Measurements from ENCODE around the gene PKDREJ.
"Not testable (repeated sequence)": the region's sequence is repeated elsewhere in the genome, so short reads cannot be mapped to it uniquely, and the experiment has no call there.

Gene PKDREJ, protein sequence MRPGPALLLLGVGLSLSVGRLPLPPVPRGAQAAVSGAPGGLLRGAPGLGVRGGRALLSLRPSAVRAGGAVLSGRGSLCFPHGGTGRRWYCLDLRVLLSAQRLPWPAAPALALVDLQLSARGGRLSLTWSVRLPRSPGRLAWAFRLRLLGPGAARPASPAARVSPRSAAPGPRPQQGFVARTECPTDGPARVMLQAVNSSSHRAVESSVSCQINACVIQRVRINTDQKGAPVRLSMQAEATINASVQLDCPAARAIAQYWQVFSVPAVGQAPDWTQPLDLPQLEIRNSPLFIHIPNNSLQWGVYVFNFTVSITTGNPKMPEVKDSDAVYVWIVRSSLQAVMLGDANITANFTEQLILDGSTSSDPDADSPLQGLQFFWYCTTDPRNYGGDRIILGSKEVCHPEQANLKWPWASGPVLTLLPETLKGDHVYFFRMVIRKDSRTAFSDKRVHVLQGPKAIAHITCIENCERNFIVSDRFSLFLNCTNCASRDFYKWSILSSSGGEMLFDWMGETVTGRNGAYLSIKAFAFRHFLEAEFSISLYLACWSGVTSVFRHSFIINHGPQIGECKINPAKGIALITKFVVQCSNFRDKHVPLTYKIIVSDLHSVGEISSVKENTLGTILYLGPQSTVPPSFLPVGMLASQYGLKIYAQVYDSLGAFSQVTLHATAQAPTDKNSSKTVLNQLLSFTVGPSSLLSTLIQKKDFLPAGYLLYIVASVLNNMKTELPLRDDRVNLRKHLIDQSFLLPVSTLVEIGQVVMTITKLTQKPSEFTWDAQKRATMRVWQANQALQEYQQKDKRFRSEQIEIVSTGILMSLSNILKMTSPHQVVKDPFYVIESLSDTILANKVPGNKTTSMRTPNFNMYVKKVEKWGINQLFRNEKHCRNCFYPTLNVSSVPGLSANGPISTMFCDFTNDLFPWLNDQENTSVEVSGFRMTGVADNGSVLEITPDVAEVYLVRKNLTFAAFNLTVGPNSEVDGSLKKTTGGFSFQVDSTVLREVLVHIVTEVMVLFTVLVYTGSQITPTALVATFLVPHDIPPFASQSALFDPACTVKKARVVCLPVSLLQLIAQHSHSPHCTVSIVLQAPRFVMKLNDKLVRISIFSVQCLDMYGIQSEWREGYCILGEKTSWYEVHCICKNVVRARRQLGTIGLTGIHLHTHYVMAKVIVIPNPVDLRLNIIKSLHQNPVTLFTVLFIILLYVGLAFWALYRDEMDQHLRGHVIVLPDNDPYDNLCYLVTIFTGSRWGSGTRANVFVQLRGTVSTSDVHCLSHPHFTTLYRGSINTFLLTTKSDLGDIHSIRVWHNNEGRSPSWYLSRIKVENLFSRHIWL (N-terminal part only)

DNA sequence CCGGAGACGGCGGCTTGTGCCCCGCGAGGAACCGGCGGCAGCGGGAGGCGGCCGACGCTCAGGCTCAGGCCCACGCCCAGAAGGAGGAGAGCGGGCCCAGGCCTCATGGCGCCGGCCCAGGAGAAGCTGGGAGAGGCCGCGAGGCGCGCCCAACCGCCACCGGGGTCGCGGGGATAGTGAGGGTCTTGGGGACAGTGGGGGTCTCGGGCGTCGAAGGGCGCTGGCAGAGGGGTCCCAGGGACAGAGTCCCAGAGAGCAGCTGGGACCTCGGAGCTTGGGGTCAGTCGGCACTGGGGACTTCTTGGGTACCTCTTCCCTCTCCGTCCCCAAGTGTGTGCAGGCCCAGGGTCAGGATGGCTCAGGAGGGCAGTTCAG is at the start of gene PKDREJ:
TSS of gene PKDREJ (minus strand) at position 128 of the 375 bp plus-strand sequence. CDS start at position 107, 21 bp downstream.
- no peak for DNase-seq (ENCODE audit: low spot score)

DNA sequence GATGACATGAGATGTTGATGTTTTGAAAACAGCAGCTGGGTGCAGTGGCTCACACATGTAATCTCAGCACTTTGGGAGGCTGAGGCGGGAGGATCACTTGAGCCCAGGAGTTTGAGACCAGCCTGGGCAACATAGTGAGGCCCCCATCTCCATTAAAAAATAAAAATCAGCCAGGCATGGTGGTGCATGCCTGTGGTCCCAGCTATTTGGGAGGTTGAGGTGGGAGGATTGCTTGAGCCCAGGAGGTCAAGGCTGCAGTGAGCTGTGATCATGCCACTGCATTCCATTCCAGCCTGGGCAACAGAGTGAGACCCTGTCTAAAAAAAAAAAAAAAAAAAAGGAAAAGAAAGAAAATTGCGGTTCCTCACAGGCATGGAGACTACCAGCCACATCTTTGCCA is 49.7 kb upstream of the PKDREJ start:
- not testable (repeated sequence) for DNase-seq (ENCODE audit: low spot score)

DNA sequence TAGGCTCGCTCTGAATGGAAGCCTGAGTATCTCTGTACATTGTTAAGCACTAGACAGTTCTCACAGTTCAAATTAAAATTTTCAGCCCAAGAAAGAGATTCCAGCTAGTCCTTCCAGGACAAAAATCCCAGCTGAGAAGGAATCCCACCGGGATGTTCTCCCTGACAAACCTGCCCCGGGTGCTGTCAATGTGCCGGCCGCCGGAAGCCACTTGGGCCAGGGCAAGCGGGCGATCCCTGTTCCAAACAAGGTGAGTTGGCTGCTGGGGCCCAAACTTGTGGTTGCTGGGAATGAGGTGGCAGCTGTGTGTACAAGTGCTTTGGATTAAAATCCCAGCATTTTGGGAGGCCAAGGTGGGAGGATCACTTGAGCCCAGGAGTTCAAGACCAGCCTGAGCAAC is 48.9 kb upstream of the PKDREJ start:
- DNase-seq (ENCODE audit: low spot score), result no peak

GRCh38 chr22:46309526-46310085 is 46.5 kb upstream of the PKDREJ start:
- DNase-seq (ENCODE audit: low spot score), result no peak

GRCh38 chr22:46308283-46308988 is 45.3 kb upstream of the PKDREJ start:
- DNase-seq (ENCODE audit: low spot score), result no peak

DNA sequence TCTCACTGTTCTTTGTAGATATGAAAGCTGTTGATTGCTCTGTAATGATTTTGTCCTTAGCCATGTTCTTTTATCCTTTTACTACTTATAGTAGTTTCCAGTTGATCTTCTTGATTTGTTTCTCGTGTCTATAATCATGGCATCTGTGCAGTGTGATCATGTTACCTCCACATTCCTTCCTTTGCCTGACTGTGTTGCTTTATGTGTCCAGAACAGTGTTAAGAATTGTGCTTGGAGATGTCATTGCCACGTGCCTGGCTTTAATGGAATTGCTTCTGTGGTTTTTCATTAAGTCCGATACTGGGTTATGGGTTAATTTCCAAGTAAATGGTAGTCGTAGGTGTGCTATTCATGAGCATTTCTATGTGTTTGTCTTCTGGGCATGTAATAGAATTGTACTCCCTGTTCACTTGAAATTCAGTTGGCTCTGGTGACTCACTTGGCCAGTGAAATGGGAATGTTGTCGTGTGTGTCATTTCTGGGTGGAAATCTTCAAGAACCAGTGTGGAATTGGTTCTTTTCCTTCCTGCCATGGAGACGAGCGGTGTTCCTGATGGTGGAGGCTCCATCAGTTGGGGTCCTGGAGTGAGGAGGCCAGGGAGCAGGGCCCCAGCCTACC is 40.3 kb upstream of the PKDREJ start:
- no peak for DNase-seq (ENCODE audit: low spot score)

DNA sequence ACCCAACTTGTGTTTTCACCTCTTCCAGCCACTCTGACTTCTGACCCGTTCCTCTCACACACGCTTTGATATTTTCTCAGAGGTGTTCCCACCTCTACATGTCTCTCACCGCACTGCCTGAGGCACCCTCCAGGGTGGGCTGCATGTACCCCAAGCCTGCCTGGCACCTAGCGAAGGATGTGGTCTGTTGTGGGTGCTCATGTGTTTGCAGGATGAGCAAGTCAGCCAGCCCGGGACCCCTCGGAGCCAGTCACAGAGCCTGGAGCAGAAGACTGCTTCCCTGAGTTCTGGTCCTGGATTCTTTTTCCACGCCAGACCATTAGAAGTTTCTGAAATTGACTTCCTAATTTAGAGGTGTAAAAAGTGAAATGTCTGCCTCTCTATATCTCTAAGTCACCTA is 37.3 kb upstream of the PKDREJ start:
- DNase-seq (ENCODE audit: low spot score), result no peak

- no peak for DNase-seq (ENCODE audit: low spot score)
Observed at GRCh38 chr22:46299101-46299500, 36.0 kb upstream of the PKDREJ start.

- DNase-seq (ENCODE audit: low spot score), result peak; percentile 33
Observed at GRCh38 chr22:46297151-46297812, 34.1 kb upstream of the PKDREJ start.

DNA sequence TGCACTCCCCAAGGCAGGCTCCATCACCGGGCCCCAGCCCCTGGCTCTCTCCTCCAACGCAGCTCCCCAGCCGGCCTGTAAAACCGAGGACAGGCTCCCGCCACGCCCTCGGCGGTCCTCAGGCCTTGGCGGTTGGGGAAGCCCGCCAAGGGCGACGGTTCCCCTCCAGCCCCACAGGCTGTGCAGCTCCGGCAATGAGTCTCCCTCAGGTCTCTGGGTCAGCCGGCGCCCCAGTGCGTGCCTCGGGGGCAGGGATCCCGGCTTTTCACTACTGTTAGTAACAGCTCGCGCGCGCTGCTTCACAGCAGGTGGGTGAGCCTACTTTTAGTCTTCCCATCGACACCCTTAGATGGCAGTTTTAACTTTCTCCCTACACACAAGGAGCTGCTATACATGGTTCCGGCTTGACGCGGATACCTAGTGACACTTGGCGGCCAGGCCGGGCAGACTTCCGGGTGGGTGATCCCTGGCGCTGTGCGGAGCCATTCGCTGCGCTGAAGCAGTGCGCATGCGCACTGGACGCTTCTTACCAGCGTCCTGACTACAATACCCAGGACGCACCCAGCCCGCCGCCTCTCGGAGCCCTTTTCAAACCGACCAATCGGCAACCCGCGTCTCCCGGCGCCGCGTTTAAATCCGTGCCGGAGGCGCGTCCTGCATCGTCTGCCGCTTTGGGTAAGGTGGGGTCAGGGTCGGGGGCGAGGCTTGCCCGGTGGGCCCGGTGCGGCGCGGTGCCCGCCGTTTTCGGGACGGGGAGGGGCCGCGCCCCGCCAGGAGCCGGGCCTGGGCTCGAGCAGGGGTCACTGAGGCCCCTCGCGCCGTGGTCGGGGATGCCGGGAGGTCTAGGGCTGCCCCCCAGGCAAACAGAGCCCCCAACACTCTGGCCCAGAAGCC is 33.4 kb upstream of the PKDREJ start, which contains the start of gene GTSE1:
TSS of gene GTSE1 (plus strand) at position 614 of the 894 bp plus-strand sequence. CDS start 531 bp downstream, outside the sequence.
- peak; percentile 99 for DNase-seq (ENCODE audit: low spot score)

DNA sequence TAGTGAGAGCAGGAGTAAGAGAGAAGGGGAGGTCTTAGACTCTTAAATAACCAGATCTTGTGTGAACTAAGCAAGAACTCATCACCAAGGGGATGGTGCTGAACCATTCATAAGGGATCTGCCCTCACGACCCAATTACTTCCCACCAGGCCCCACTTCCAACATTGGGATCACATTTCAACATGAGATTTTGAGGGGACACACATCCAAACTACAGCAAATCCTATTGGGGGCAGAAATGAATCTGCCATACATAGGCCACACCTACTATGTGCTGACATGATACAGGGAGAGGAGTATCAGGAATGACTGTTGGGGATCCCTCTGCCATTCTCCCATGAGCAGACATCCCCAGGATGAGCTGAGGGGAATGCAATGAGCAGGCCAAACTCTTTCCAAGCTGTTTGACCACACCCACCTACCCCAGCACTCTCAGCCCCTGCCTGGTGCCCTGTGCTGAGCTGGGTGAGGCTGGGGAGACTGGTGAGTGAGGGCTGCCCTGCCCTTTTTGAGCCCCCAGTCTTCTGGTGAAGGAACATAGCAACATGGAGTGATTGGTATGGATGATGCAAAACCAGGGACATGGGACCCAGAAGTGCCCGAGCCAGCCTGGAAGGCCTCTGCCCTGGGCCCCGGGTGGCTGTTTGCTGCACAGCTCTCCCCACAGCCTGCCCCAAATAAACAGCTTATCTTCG is 32.3 kb upstream of the PKDREJ start:
- no peak for DNase-seq (ENCODE audit: low spot score)

- no peak for DNase-seq (ENCODE audit: low spot score)
Observed at GRCh38 chr22:46294784-46295183, 31.6 kb upstream of the PKDREJ start.

DNA sequence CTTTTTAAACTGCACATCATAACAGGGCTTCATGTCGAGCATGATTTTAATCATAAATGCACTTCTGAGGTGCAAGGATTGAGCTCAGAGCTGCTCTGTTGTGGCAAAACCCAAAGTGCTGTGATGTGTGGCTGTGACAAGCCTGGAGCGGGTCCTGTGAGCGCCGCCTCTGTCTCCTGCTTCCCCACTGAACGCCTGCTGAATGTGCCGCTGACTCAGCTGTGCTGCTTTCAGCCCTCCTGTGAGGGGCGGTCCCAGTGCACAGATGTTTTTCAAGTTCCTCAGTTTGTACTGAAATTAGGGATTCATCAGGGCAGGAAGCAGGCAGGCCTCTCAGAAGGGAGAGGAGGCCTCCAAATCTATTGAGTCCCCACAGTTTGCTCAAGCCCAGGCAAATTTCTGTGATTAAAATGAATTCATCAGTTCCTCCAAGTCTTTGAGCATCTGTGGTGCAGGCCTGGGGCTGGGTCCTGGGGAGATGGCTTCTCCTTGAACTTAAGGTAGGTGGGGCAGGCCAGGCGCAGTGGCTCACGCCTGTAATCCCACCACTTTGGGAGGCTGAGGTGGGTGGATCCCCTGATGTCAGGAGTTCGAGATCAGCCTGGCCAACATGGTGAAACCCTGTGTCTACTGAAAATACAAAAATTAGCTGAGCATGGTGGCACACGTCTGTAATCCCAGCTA is 30.6 kb upstream of the PKDREJ start:
- DNase-seq (ENCODE audit: low spot score), result peak; percentile 41

GRCh38 chr22:46292732-46293131 is 29.6 kb upstream of the PKDREJ start:
- DNase-seq (ENCODE audit: low spot score), result no peak

DNA sequence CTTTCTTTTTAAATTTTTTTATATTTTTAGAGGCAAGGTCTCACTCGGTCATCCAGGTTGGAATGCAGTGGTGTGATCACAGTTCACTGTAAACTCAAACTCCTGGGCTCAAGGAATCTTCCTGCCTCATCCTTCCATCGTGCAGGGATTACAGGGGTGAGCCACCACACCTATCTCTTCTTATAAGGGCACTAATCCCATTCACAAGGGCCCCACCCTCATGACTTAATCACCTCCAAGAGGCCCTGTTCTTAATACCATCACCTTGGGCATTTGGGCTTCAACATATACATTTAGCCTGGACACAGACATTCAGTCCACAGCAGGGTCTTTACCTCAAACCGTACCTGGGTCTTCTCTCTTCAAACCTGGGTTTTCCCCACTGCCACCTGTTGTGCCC is 29.0 kb upstream of the PKDREJ start:
- DNase-seq (ENCODE audit: low spot score), result no peak

DNA sequence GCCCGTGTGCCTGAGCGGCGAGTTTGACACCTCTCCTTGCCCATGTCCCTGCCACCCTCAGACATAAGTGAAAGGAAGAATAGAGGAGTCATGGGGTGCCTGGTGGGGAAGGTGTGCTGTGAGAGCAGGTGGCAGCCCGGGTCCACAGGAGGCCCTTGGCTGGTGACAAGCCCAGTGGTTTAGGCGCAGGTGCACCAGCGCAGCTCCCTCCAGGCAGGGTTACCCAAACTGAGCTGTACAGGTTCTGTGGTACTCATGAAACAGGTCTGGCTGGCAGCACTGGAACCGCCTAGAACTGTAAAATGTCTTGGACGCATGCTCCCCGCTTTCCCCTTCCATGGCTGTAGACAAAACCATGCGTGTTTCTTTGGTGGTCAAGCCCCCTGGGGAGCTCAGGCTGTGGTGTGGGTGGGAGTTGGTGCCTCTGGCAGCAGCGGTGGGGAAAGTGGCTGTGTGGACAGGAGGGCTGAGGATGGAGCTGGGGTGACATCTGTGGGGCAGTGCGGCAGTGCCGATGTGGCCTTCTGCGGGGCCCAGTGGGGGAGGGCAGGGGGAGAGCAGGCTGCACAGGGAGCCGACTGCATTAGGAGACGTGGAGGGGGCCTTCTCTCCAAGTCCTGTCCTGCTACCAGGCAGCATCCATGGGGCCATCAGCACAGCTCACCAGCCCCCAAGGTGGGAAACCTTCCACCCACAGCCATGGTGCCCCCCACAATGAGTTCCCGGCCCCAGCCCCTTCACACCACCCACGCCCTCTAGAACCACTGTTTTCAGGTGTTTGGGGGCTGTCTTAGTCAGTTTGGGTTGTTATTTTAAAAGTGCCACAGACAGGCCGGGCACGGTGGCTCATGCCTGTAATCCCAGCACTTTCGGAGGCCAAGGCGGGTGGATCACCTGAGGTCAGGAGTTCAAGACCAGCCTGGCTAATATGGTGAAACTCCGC is 28.0 kb upstream of the PKDREJ start:
- DNase-seq (ENCODE audit: low spot score), result no peak
